Measurements from ENCODE around the gene CISD3.
A peak's percentile ranks its signal among the peaks of the same experiment; 100 is the strongest.

CISD3 gene

GRCh38 chr17:38748149-38748891 lies 18.2 kb downstream of the CISD3 start, which contains the start of gene PCGF2:
PCGF2 (minus strand) TSS chr17:38748336; CDS start chr17:38740402, 7,934 bp downstream.
- TF ChIP-seq CTCF (conservative IDR thresholded peaks at IDR 0.05) (no peak), ZFX (IDR thresholded peaks at IDR 0.05) (no peak)
- H3K27ac ChIP-seq = peak within 1 kb of the TSS; percentile 97

GRCh38 chr17:38748892-38749222 lies 18.7 kb downstream of the CISD3 start:
- TF ChIP-seq ZFX (IDR thresholded peaks at IDR 0.05) (no peak), CTCF (conservative IDR thresholded peaks at IDR 0.05) (no peak)
- H3K27ac ChIP-seq = peak overlapping the region; percentile 97

- H3K27ac ChIP-seq = peak overlapping the region; percentile 97
- TF ChIP-seq ZFX (IDR thresholded peaks at IDR 0.05) (peak; percentile 65; the same call in 1 of the 2 replicates), CTCF (conservative IDR thresholded peaks at IDR 0.05) (no peak; the same call in 1 of the 2 replicates)
These were observed 19.3 kb downstream of the CISD3 start for GRCh38 chr17:38749223-38750043.

GRCh38 chr17:38750044-38750311 lies 19.8 kb downstream of the CISD3 start:
- TF ChIP-seq CTCF (conservative IDR thresholded peaks at IDR 0.05) = no peak
- TF ChIP-seq ZFX (IDR thresholded peaks at IDR 0.05) = no peak
- peak overlapping the region; percentile 97 for H3K27ac ChIP-seq

GRCh38 chr17:38750312-38751121 lies 20.4 kb downstream of the CISD3 start:
- H3K27ac ChIP-seq = peak overlapping the region; percentile 97
- no peak for TF ChIP-seq CTCF (conservative IDR thresholded peaks at IDR 0.05)
- no peak for TF ChIP-seq ZFX (IDR thresholded peaks at IDR 0.05)

- TF ChIP-seq CTCF (conservative IDR thresholded peaks at IDR 0.05) (no peak), ZFX (IDR thresholded peaks at IDR 0.05) (no peak)
These were observed 21.1 kb downstream of the CISD3 start for GRCh38 chr17:38751144-38751807.

More at GRCh38 chr17:38751144-38751807, 21.1 kb downstream of the CISD3 start:
- peak overlapping the region; percentile 97 for H3K27ac ChIP-seq
